ENCODE data around the gene LGR4.

The LGR4 gene

GRCh38 chr11:27362749-27363575 is 109.6 kb downstream of the LGR4 start, which contains the start of gene CCDC34:
Gene CCDC34, minus strand, starts transcription at chr11:27363215. Its CDS starts 21 bp downstream, at chr11:27363194.
- Histone ChIP-seq H3K36me3 (ENCODE audit: insufficient read depth, insufficient read length, low read length) (peaks cover 9% of the 10 kb centered on the region), H3K9ac (ENCODE audit: insufficient read length, low read depth) (peak within 1 kb of the TSS; percentile 95), H3K4me3 (ENCODE audit: insufficient read length, low read depth) (peak within 1 kb of the TSS; percentile 91), H3K4me1 (ENCODE audit: insufficient read depth, insufficient read length) (no peaks in the 10 kb centered on the region), H3K27me3 (ENCODE audit: insufficient read depth, insufficient read length) (no peaks in the 10 kb centered on the region), H3K9me3 (ENCODE audit: insufficient read depth, low read length) (no peaks in the 10 kb centered on the region)
- peak; percentile 83 for DNase-seq (ENCODE audit: low read depth, low spot score)
- TF ChIP-seq SUZ12 (IDR thresholded peaks at IDR 0.05; ENCODE audit: extremely low read depth, insufficient read depth, insufficient read length) (no peak), ZNF274 (IDR thresholded peaks at IDR 0.05; ENCODE audit: low read depth, low read length) (no peak), YY1 (IDR thresholded peaks at IDR 0.05; ENCODE audit: insufficient read depth, insufficient read length) (no peak)

- Histone ChIP-seq H3K9me3 (ENCODE audit: insufficient read depth, low read length) (no peaks in the 10 kb centered on the region), H3K4me1 (ENCODE audit: insufficient read depth, insufficient read length) (no peaks in the 10 kb centered on the region), H3K27me3 (ENCODE audit: insufficient read depth, insufficient read length) (no peaks in the 10 kb centered on the region), H3K4me3 (ENCODE audit: insufficient read length, low read depth) (peak overlapping the region; percentile 91), H3K9ac (ENCODE audit: insufficient read length, low read depth) (peak overlapping the region; percentile 95), H3K36me3 (ENCODE audit: insufficient read depth, insufficient read length, low read length) (peaks cover 6% of the 10 kb centered on the region)
- no peak for DNase-seq (ENCODE audit: low read depth, low spot score)
- TF ChIP-seq YY1 (IDR thresholded peaks at IDR 0.05; ENCODE audit: insufficient read depth, insufficient read length): no peak
- TF ChIP-seq ZNF274 (IDR thresholded peaks at IDR 0.05; ENCODE audit: low read depth, low read length): no peak
- no peak for TF ChIP-seq SUZ12 (IDR thresholded peaks at IDR 0.05; ENCODE audit: extremely low read depth, insufficient read depth, insufficient read length)
Measured at GRCh38 chr11:27361649-27362431, 110.8 kb downstream of the LGR4 start.

- H3K9me3 ChIP-seq (ENCODE audit: insufficient read depth, low read length): no peaks in the 10 kb centered on the region
- no peak for DNase-seq (ENCODE audit: low read depth, low spot score)
- peaks cover 6% of the 10 kb centered on the region for H3K36me3 ChIP-seq (ENCODE audit: insufficient read depth, insufficient read length, low read length)
- H3K4me3 ChIP-seq (ENCODE audit: insufficient read length, low read depth): no peak overlapping the region
- no peaks in the 10 kb centered on the region for H3K4me1 ChIP-seq (ENCODE audit: insufficient read depth, insufficient read length)
- no peak overlapping the region for H3K9ac ChIP-seq (ENCODE audit: insufficient read length, low read depth)
- TF ChIP-seq SUZ12 (IDR thresholded peaks at IDR 0.05; ENCODE audit: extremely low read depth, insufficient read depth, insufficient read length) (no peak), ZNF274 (IDR thresholded peaks at IDR 0.05; ENCODE audit: low read depth, low read length) (no peak), YY1 (IDR thresholded peaks at IDR 0.05; ENCODE audit: insufficient read depth, insufficient read length) (no peak)
- no peaks in the 10 kb centered on the region for H3K27me3 ChIP-seq (ENCODE audit: insufficient read depth, insufficient read length)
Measured at GRCh38 chr11:27358296-27358695, 114.3 kb downstream of the LGR4 start.

GRCh38 chr11:27357250-27357649 is 115.3 kb downstream of the LGR4 start:
- Histone ChIP-seq H3K9ac (ENCODE audit: insufficient read length, low read depth) (no peak overlapping the region), H3K9me3 (ENCODE audit: insufficient read depth, low read length) (no peaks in the 10 kb centered on the region), H3K27me3 (ENCODE audit: insufficient read depth, insufficient read length) (no peaks in the 10 kb centered on the region), H3K4me1 (ENCODE audit: insufficient read depth, insufficient read length) (no peaks in the 10 kb centered on the region), H3K36me3 (ENCODE audit: insufficient read depth, insufficient read length, low read length) (peaks cover 6% of the 10 kb centered on the region), H3K4me3 (ENCODE audit: insufficient read length, low read depth) (no peak overlapping the region)
- TF ChIP-seq ZNF274 (IDR thresholded peaks at IDR 0.05; ENCODE audit: low read depth, low read length) (no peak), SUZ12 (IDR thresholded peaks at IDR 0.05; ENCODE audit: extremely low read depth, insufficient read depth, insufficient read length) (no peak), YY1 (IDR thresholded peaks at IDR 0.05; ENCODE audit: insufficient read depth, insufficient read length) (no peak)
- no peak for DNase-seq (ENCODE audit: low read depth, low spot score)

- DNase-seq (ENCODE audit: low read depth, low spot score): no peak
- no peak overlapping the region for H3K4me3 ChIP-seq (ENCODE audit: insufficient read length, low read depth)
- no peaks in the 10 kb centered on the region for H3K9me3 ChIP-seq (ENCODE audit: insufficient read depth, low read length)
- TF ChIP-seq YY1 (IDR thresholded peaks at IDR 0.05; ENCODE audit: insufficient read depth, insufficient read length) (no peak), ZNF274 (IDR thresholded peaks at IDR 0.05; ENCODE audit: low read depth, low read length) (no peak), SUZ12 (IDR thresholded peaks at IDR 0.05; ENCODE audit: extremely low read depth, insufficient read depth, insufficient read length) (no peak)
- no peaks in the 10 kb centered on the region for H3K27me3 ChIP-seq (ENCODE audit: insufficient read depth, insufficient read length)
- peaks cover 6% of the 10 kb centered on the region for H3K36me3 ChIP-seq (ENCODE audit: insufficient read depth, insufficient read length, low read length)
- H3K4me1 ChIP-seq (ENCODE audit: insufficient read depth, insufficient read length): no peaks in the 10 kb centered on the region
- no peak overlapping the region for H3K9ac ChIP-seq (ENCODE audit: insufficient read length, low read depth)
Measured at GRCh38 chr11:27356624-27357222, 115.9 kb downstream of the LGR4 start.

GRCh38 chr11:27355575-27356104 is 117.0 kb downstream of the LGR4 start:
- no peak for TF ChIP-seq ZNF274 (IDR thresholded peaks at IDR 0.05; ENCODE audit: low read depth, low read length)
- TF ChIP-seq SUZ12 (IDR thresholded peaks at IDR 0.05; ENCODE audit: extremely low read depth, insufficient read depth, insufficient read length): no peak
- TF ChIP-seq YY1 (IDR thresholded peaks at IDR 0.05; ENCODE audit: insufficient read depth, insufficient read length): no peak
- no peaks in the 10 kb centered on the region for H3K9me3 ChIP-seq (ENCODE audit: insufficient read depth, low read length)
- no peaks in the 10 kb centered on the region for H3K27me3 ChIP-seq (ENCODE audit: insufficient read depth, insufficient read length)
- H3K9ac ChIP-seq (ENCODE audit: insufficient read length, low read depth): no peak overlapping the region
- no peak for DNase-seq (ENCODE audit: low read depth, low spot score)
- no peak overlapping the region for H3K4me3 ChIP-seq (ENCODE audit: insufficient read length, low read depth)
- H3K4me1 ChIP-seq (ENCODE audit: insufficient read depth, insufficient read length): no peaks in the 10 kb centered on the region
- H3K36me3 ChIP-seq (ENCODE audit: insufficient read depth, insufficient read length, low read length): peaks cover 6% of the 10 kb centered on the region
